Measurements from ENCODE around the gene SP9. TPM values are rescaled to one million over a fixed set of nuclear protein-coding genes. Genes with fewer than 3 reads are reported as not detected.
A peak's percentile ranks its signal among the peaks of the same experiment; 100 is the strongest.

SP9 gene
- total RNA-seq, 1 experiment from 2014 or later = 0.15 TPM

- no peaks in the 10 kb centered on the region for H3K36me3 ChIP-seq (ENCODE audit: insufficient read depth, low read length, poor library complexity, severe bottlenecking)
- no peak for DNase-seq (ENCODE audit: low spot score)
- peak; percentile 54 for TF ChIP-seq EZH2 (IDR thresholded peaks at IDR 0.05; ENCODE audit: borderline replicate concordance, low read depth, low read length, poor library complexity, severe bottlenecking)
- TF ChIP-seq CTCF (conservative IDR thresholded peaks at IDR 0.05; ENCODE audit: low read depth, low read length) = no peak
- H3K27me3 ChIP-seq (replicated peaks; ENCODE audit: insufficient read depth, low read depth, low read length, poor library complexity) = peaks cover 55% of the 10 kb centered on the region
- POLR2A ChIA-PET (ENCODE audit: low non-redundant PET) = no interaction called here
- no peak overlapping the region for H3K27ac ChIP-seq (ENCODE audit: low read depth, low read length, poor library complexity, severe bottlenecking)
- peak overlapping the region; percentile 41 for H3K4me3 ChIP-seq (ENCODE audit: low read depth, low read length, poor library complexity, severe bottlenecking)
- peaks cover 21% of the 10 kb centered on the region for H3K4me1 ChIP-seq (ENCODE audit: insufficient read depth, low read length, poor library complexity, severe bottlenecking)
- no peaks in the 10 kb centered on the region for H3K9me3 ChIP-seq (ENCODE audit: low read depth, low read length, poor library complexity, severe bottlenecking)
- CTCF ChIA-PET = no interaction called here
- intact Hi-C loops (cut with micrococcal nuclease; ENCODE audit: unreplicated experiment) = loop anchor here (5.0 to 10.0 kb wide), 9 partner anchors 381 to 1528 kb away; no protein-coding TSS in a partner anchor
- no TSS peak for BruUV-seq (replicated peaks)
Observed at GRCh38 chr2:174342686-174343342, 8.1 kb downstream of the SP9 start.

- intact Hi-C loops (cut with micrococcal nuclease; ENCODE audit: unreplicated experiment) = loop anchor here (5.0 to 10.0 kb wide), 9 partner anchors 381 to 1528 kb away; no protein-coding TSS in a partner anchor
- Histone ChIP-seq H3K4me3 (ENCODE audit: low read depth, low read length, poor library complexity, severe bottlenecking) (no peak overlapping the region), H3K4me1 (ENCODE audit: insufficient read depth, low read length, poor library complexity, severe bottlenecking) (peaks cover 21% of the 10 kb centered on the region), H3K9me3 (ENCODE audit: low read depth, low read length, poor library complexity, severe bottlenecking) (no peaks in the 10 kb centered on the region), H3K27ac (ENCODE audit: low read depth, low read length, poor library complexity, severe bottlenecking) (no peak overlapping the region), H3K27me3 (replicated peaks; ENCODE audit: insufficient read depth, low read depth, low read length, poor library complexity) (peaks cover 50% of the 10 kb centered on the region), H3K36me3 (ENCODE audit: insufficient read depth, low read length, poor library complexity, severe bottlenecking) (peaks cover 3% of the 10 kb centered on the region)
- POLR2A ChIA-PET (ENCODE audit: low non-redundant PET) = no interaction called here
- no TSS peak for BruUV-seq (replicated peaks)
- TF ChIP-seq CTCF (conservative IDR thresholded peaks at IDR 0.05; ENCODE audit: low read depth, low read length) (no peak), EZH2 (IDR thresholded peaks at IDR 0.05; ENCODE audit: borderline replicate concordance, low read depth, low read length, poor library complexity, severe bottlenecking) (no peak)
- CTCF ChIA-PET = no interaction called here
- DNase-seq (ENCODE audit: low spot score) = no peak
Observed at GRCh38 chr2:174343343-174343622, 8.5 kb downstream of the SP9 start.

DNA sequence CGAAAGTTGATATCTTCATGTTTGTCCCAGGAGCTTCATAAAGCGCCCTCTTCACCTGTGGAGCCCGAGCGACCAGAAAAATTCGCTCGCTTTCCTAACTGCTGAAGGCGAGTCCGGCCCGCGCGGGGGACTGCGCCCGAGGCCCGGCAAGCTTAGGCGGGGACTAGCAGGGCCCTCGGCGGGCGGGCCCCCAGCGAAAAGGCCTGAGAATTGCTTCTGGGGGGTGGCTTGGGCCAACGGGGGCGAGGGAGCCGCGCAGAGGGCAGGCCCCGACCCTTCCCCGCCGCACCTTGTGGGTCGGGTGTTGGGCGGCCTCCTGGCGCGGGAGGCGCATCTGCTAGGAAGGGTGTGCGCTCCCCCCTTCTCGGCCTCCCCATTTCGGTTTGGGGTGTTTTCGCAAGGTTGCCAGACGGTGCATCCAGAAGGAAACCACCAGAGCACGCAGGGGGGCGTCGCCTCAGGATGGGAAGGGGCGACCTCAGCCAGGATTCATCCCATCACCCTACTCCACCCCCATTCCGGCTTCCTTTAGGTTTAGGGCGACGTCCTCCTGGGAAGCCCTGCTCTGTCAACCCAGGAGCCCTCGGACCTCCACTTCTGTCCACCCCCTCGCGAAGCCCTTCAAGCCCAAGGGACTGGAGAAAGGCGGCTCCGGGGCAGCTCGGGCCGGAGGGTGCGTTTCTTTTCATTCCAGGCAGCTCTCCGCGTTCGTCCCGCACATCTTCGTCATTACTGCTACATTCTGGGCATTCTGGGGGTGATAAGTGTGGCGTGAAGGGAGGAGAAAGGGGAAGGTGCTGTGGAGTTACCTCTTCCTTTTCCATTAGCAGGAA is 9.1 kb downstream of the SP9 start:
- H3K4me1 ChIP-seq (ENCODE audit: insufficient read depth, low read length, poor library complexity, severe bottlenecking) = peaks cover 21% of the 10 kb centered on the region
- no peak overlapping the region for H3K27ac ChIP-seq (ENCODE audit: low read depth, low read length, poor library complexity, severe bottlenecking)
- no peak overlapping the region for H3K4me3 ChIP-seq (ENCODE audit: low read depth, low read length, poor library complexity, severe bottlenecking)
- intact Hi-C loops (cut with micrococcal nuclease; ENCODE audit: unreplicated experiment) = loop anchor here (5.0 to 10.0 kb wide), 9 partner anchors 382 to 1529 kb away; no protein-coding TSS in a partner anchor
- DNase-seq (ENCODE audit: low spot score) = no peak
- no TSS peak for BruUV-seq (replicated peaks)
- TF ChIP-seq CTCF (conservative IDR thresholded peaks at IDR 0.05; ENCODE audit: low read depth, low read length) = no peak
- H3K27me3 ChIP-seq (replicated peaks; ENCODE audit: insufficient read depth, low read depth, low read length, poor library complexity) = peaks cover 45% of the 10 kb centered on the region
- POLR2A ChIA-PET (ENCODE audit: low non-redundant PET) = no interaction called here
- no peaks in the 10 kb centered on the region for H3K9me3 ChIP-seq (ENCODE audit: low read depth, low read length, poor library complexity, severe bottlenecking)
- H3K36me3 ChIP-seq (ENCODE audit: insufficient read depth, low read length, poor library complexity, severe bottlenecking) = peaks cover 3% of the 10 kb centered on the region
- CTCF ChIA-PET = interaction anchor here (0.5 to 1.2 kb wide), 3 partner anchors 346 to 942 kb away, joined by 3 to 5 read pairs (median 5); no protein-coding TSS in a partner anchor
